Mesenchymal stem cell (in vitro differentiated cells and primary cell): ENCODE data around the gene IMMP2L.
"Not testable (repeated sequence)": the region's sequence is repeated elsewhere in the genome, so short reads cannot be mapped to it uniquely, and the experiment has no call there.

ENCODE experiments used
- DNase-seq: peaks from one replicate; pipeline ENCODE4 v3.0.0-alpha.2; 2013
- H2AFZ ChIP-seq: one replicate; pipeline ENCODE4 v1.6.1; 2013; ENCODE audit warnings: low read depth, mild to moderate bottlenecking, control low read depth, inconsistent platforms, low read length, moderate library complexity
- H2AK5ac ChIP-seq: 2 replicates; pipeline ENCODE4 v1.6.1; 2013; ENCODE audit warnings: low read length, moderate library complexity, mild to moderate bottlenecking, inconsistent platforms; ENCODE audit not compliant: severe bottlenecking
- H2BK120ac ChIP-seq: one replicate; pipeline ENCODE4 v1.6.1; 2013; ENCODE audit warnings: low read depth, mild to moderate bottlenecking, inconsistent platforms, low read length, moderate library complexity
- H2BK12ac ChIP-seq, 2 experiments: one replicate each; pipeline ENCODE4 v1.6.1; 2013; ENCODE audit warnings: inconsistent platforms in 2 of 2, low read length in 2 of 2, mild to moderate bottlenecking in 2 of 2, moderate library complexity in 2 of 2, control low read depth in 1 of 2
- H2BK15ac ChIP-seq: one replicate; pipeline ENCODE4 v1.6.1; 2013; ENCODE audit warnings: mild to moderate bottlenecking, low read depth, inconsistent platforms; ENCODE audit not compliant: poor library complexity, severe bottlenecking
- H2BK5ac ChIP-seq: 2 replicates; pipeline ENCODE4 v1.6.1; 2013; ENCODE audit warnings: low read depth, mild to moderate bottlenecking, low read length, control low read depth, inconsistent platforms; ENCODE audit not compliant: poor library complexity, severe bottlenecking
- H3K14ac ChIP-seq, 2 experiments: one replicate each; pipeline ENCODE4 v1.6.1; 2013; ENCODE audit warnings: inconsistent platforms in 2 of 2, low read length in 2 of 2, control low read depth in 1 of 2, mild to moderate bottlenecking in 1 of 2, moderate library complexity in 1 of 2
- H3K18ac ChIP-seq, 2 experiments: one replicate each; pipeline ENCODE4 v1.6.1; 2013; ENCODE audit warnings: inconsistent platforms in 2 of 2, low read length in 2 of 2, control low read depth in 1 of 2, low read depth in 1 of 2, mild to moderate bottlenecking in 1 of 2
- H3K23ac ChIP-seq, 2 experiments: one replicate each; pipeline ENCODE4 v1.6.1; 2013; ENCODE audit warnings: inconsistent platforms in 2 of 2, low read length in 2 of 2, mild to moderate bottlenecking in 2 of 2, moderate library complexity in 2 of 2, control low read depth in 1 of 2
- H3K27ac ChIP-seq: 2 replicates; pipeline ENCODE4 v1.5.1; 2013; ENCODE audit warnings: mild to moderate bottlenecking, moderate library complexity, low read length, control low read depth, inconsistent platforms; ENCODE audit not compliant: poor library complexity, severe bottlenecking
- H3K27me3 ChIP-seq, 2 experiments: 2 replicates each; pipeline versions ENCODE4 v1.6.1 to v1.7.0; 2013; ENCODE audit warnings: low read length in 2 of 2, mild to moderate bottlenecking in 2 of 2, moderate library complexity in 2 of 2, control low read depth in 1 of 2, inconsistent platforms in 1 of 2; ENCODE audit not compliant: control insufficient read depth in 1 of 2, insufficient read depth in 1 of 2
- H3K36me3 ChIP-seq, 2 experiments: 2 replicates each; pipeline versions ENCODE4 v1.6.1 to v1.7.0; 2013; ENCODE audit warnings: low read length in 2 of 2, control low read depth in 1 of 2, inconsistent platforms in 1 of 2, low read depth in 1 of 2, mild to moderate bottlenecking in 1 of 2; ENCODE audit not compliant: insufficient read depth in 2 of 2, control insufficient read depth in 1 of 2
- H3K4ac ChIP-seq, 2 experiments: one replicate each; pipeline ENCODE4 v1.6.1; 2013; ENCODE audit warnings: inconsistent platforms in 2 of 2, low read length in 2 of 2, mild to moderate bottlenecking in 2 of 2, moderate library complexity in 2 of 2, control low read depth in 1 of 2, low read depth in 1 of 2
- H3K4me1 ChIP-seq: 2 replicates; pipeline ENCODE4 v1.6.1; 2013; ENCODE audit warnings: low read depth, low read length, control low read depth; ENCODE audit not compliant: control insufficient read depth, insufficient read depth
- H3K4me2 ChIP-seq: 2 replicates; pipeline ENCODE4 v1.6.1; 2013; ENCODE audit warnings: low read length, mild to moderate bottlenecking, inconsistent platforms; ENCODE audit not compliant: poor library complexity, severe bottlenecking
- H3K4me3 ChIP-seq, 2 experiments: 2 replicates each; pipeline versions ENCODE4 v1.5.1 to v1.7.0; 2013; ENCODE audit warnings: low read length in 2 of 2, mild to moderate bottlenecking in 2 of 2, control low read depth in 1 of 2, low read depth in 1 of 2; ENCODE audit not compliant: insufficient read depth in 1 of 2
- H3K79me1 ChIP-seq: replicated peaks from 2 replicates; pipeline ENCODE4 v1.6.1; 2013; ENCODE audit warnings: mild to moderate bottlenecking, control low read depth, low read length, inconsistent platforms; ENCODE audit not compliant: poor library complexity, severe bottlenecking
- H3K9ac ChIP-seq: 2 replicates; pipeline ENCODE4 v1.7.0; 2013; ENCODE audit warnings: mild to moderate bottlenecking, low read length, moderate library complexity
- H3K9me3 ChIP-seq: 2 replicates; pipeline ENCODE4 v1.7.0; 2013; ENCODE audit warnings: mild to moderate bottlenecking, low read length; ENCODE audit not compliant: control insufficient read depth
- H4K8ac ChIP-seq: one replicate; pipeline ENCODE4 v1.6.1; 2013; ENCODE audit warnings: inconsistent platforms, mild to moderate bottlenecking, low read length, moderate library complexity
- H4K91ac ChIP-seq: one replicate; pipeline ENCODE4 v1.6.1; 2013; ENCODE audit warnings: mild to moderate bottlenecking, low read length, inconsistent platforms
- WGBS: methylation state at CpG from one replicate; pipeline ENCODE4 v1.1.7; 2013; ENCODE audit warnings: mixed read lengths; 5-methylcytosine and 5-hydroxymethylcytosine counted together

Gene IMMP2L

DNA sequence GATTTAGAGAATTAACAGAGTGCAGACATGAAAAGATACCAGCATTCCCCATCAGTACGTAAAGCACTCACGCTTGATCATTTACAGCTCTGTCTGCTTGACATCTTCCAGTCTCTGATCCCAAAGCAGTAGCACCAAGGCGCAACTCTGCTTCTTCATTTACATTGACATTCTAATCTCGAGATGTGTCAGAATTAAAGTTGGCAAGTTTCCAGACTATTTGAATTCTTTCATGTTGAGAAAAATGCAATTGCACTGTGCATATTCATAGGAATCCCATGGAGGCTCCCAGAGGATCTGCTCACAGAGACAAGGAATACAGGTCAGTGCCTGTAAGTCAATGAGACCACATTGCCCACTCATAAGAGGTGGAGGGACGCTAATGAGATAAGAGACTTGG is 287.4 kb downstream of the IMMP2L start:
- Histone ChIP-seq H3K4ac (no peak overlapping the region), H4K91ac (no peak overlapping the region), H2AK5ac (no peak overlapping the region), H3K27me3 (no peaks in the 10 kb centered on the region), H2AFZ (no peak overlapping the region), H3K4me2 (no peak overlapping the region), H2BK120ac (no peak overlapping the region), H3K27ac (no peak overlapping the region), H3K9me3 (no peaks in the 10 kb centered on the region), H2BK5ac (no peak overlapping the region), H3K4me1 (no peaks in the 10 kb centered on the region), H2BK15ac (no peak overlapping the region), H3K4me3 (no peak overlapping the region), H3K9ac (no peak overlapping the region), H3K14ac (no peak overlapping the region), H3K18ac (no peak overlapping the region), H4K8ac (no peak overlapping the region), H2BK12ac (no peak overlapping the region), H3K36me3 (no peaks in the 10 kb centered on the region), H3K23ac (no peak overlapping the region), H3K79me1 (no peaks in the 10 kb centered on the region)
- peak; percentile 45 for DNase-seq
- 39% methylated on average over 4 of the region's 5 CpGs for WGBS

- H2BK120ac ChIP-seq, result no peak overlapping the region
- H2AK5ac ChIP-seq, result no peak overlapping the region
- H3K4me2 ChIP-seq, result no peak overlapping the region
- H3K27ac ChIP-seq, result no peak overlapping the region
- H2BK5ac ChIP-seq, result no peak overlapping the region
- no peak overlapping the region for H4K8ac ChIP-seq
- H2BK15ac ChIP-seq, result no peak overlapping the region
- H3K18ac ChIP-seq, result no peak overlapping the region
- no peak overlapping the region for H3K14ac ChIP-seq
- H3K36me3 ChIP-seq, result no peaks in the 10 kb centered on the region
- DNase-seq, result no peak
- H2AFZ ChIP-seq, result no peak overlapping the region
- H2BK12ac ChIP-seq, result no peak overlapping the region
- no peak overlapping the region for H3K23ac ChIP-seq
- no peak overlapping the region for H3K9ac ChIP-seq
- H4K91ac ChIP-seq, result no peak overlapping the region
- H3K9me3 ChIP-seq, result no peaks in the 10 kb centered on the region
- H3K79me1 ChIP-seq, result no peaks in the 10 kb centered on the region
- no peak overlapping the region for H3K4me3 ChIP-seq
- H3K4ac ChIP-seq, result no peak overlapping the region
- H3K27me3 ChIP-seq, result no peaks in the 10 kb centered on the region
- H3K4me1 ChIP-seq, result peaks cover 2% of the 10 kb centered on the region
These were observed 290.2 kb downstream of the IMMP2L start for GRCh38 chr7:111272092-111272491.

GRCh38 chr7:111270794-111271193 is 291.5 kb downstream of the IMMP2L start:
- H3K9me3 ChIP-seq, H2BK5ac ChIP-seq, H3K4me1 ChIP-seq, H3K23ac ChIP-seq, H3K4ac ChIP-seq, H4K91ac ChIP-seq, H3K27me3 ChIP-seq, H2AK5ac ChIP-seq, H3K4me2 ChIP-seq, H2BK15ac ChIP-seq, H2AFZ ChIP-seq, H3K36me3 ChIP-seq, H3K9ac ChIP-seq, H3K27ac ChIP-seq, H3K14ac ChIP-seq, H3K4me3 ChIP-seq, H2BK120ac ChIP-seq, DNase-seq, H3K18ac ChIP-seq, H3K79me1 ChIP-seq, H2BK12ac ChIP-seq, H4K8ac ChIP-seq: not testable (repeated sequence)
- 100% methylated on average over 2 of the region's 2 CpGs for whole genome bisulfite sequencing

- H3K4ac ChIP-seq, result no peak overlapping the region
- H2AK5ac ChIP-seq, result no peak overlapping the region
- no peak overlapping the region for H4K91ac ChIP-seq
- no peak overlapping the region for H3K23ac ChIP-seq
- H4K8ac ChIP-seq, result no peak overlapping the region
- H3K27me3 ChIP-seq, result no peaks in the 10 kb centered on the region
- no peak overlapping the region for H2BK120ac ChIP-seq
- 100% methylated on average over 1 of the region's 1 CpG for WGBS
- no peaks in the 10 kb centered on the region for H3K79me1 ChIP-seq
- H2AFZ ChIP-seq, result no peak overlapping the region
- H3K4me3 ChIP-seq, result no peak overlapping the region
- H2BK15ac ChIP-seq, result no peak overlapping the region
- no peak overlapping the region for H2BK5ac ChIP-seq
- H3K36me3 ChIP-seq, result no peaks in the 10 kb centered on the region
- H3K27ac ChIP-seq, result no peak overlapping the region
- H3K9me3 ChIP-seq, result no peaks in the 10 kb centered on the region
- peaks cover 5% of the 10 kb centered on the region for H3K4me1 ChIP-seq
- H3K18ac ChIP-seq, result no peak overlapping the region
- no peak for DNase-seq
- H3K4me2 ChIP-seq, result no peak overlapping the region
- H3K14ac ChIP-seq, result no peak overlapping the region
- no peak overlapping the region for H3K9ac ChIP-seq
- peak overlapping the region in 1 of 2 experiments; percentile 4 for H2BK12ac ChIP-seq
These were observed 293.4 kb downstream of the IMMP2L start for GRCh38 chr7:111268941-111269340.
